A549 (cell line): ENCODE data around the gene STAT2.
"Not testable (repeated sequence)": the region's sequence is repeated elsewhere in the genome, so short reads cannot be mapped to it uniquely, and the experiment has no call there.

Experiments used
- MAFK ChIP-seq: fragments of 450-650 bp; IDR thresholded peaks from 2 replicates; pipeline ENCODE4 v1.6.1; 2014; ENCODE audit not compliant: partially characterized antibody
- TF ChIP-seq, protein P1 (sequence below): fragments of 450-650 bp; IDR thresholded peaks from 2 replicates; pipeline ENCODE4 v1.6.1; 2014; ENCODE audit warnings: antibody characterized with exemption
- TF ChIP-seq, protein P2 (sequence below): fragments of >200 bp; sonication (Bioruptor Twin); formaldehyde crosslinking; IDR thresholded peaks from 3 replicates; pipeline ENCODE4 v1.5.1; 2016
- TF ChIP-seq, protein P3 (sequence below): fragments of 150-350 bp; IDR thresholded peaks from 2 replicates; pipeline ENCODE4 v1.6.1; 2014; ENCODE audit warnings: low read depth, mild to moderate bottlenecking, low read length
- TF ChIP-seq, protein P4 (sequence below): IDR thresholded peaks from 2 replicates; pipeline ENCODE4 v1.6.1; 2012

DNA sequence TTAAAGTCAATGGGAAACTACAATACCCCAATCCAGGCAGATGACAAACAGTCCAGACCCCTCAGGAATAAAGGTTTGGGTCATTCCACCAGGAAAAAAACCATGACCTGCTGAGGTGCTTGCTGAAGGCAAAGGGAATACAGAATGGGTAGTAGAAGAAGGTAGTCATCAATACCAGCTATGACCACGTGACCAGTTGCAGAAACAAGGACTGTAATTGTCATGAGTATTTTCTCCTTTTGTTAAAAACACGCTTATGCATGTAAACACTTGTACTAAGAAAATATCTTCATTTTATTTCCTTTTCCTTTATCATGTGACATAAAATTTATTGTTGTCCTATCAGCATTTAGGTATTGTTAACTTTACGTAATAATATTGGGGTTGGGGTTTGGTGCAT is 44.3 kb upstream of the STAT2 start:
- TF ChIP-seq, protein P1, sequence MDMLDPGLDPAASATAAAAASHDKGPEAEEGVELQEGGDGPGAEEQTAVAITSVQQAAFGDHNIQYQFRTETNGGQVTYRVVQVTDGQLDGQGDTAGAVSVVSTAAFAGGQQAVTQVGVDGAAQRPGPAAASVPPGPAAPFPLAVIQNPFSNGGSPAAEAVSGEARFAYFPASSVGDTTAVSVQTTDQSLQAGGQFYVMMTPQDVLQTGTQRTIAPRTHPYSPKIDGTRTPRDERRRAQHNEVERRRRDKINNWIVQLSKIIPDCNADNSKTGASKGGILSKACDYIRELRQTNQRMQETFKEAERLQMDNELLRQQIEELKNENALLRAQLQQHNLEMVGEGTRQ = peak; percentile 44; the same call in 1 of the 2 replicates
- not testable (repeated sequence) for TF ChIP-seq MAFK
- TF ChIP-seq, protein P2, sequence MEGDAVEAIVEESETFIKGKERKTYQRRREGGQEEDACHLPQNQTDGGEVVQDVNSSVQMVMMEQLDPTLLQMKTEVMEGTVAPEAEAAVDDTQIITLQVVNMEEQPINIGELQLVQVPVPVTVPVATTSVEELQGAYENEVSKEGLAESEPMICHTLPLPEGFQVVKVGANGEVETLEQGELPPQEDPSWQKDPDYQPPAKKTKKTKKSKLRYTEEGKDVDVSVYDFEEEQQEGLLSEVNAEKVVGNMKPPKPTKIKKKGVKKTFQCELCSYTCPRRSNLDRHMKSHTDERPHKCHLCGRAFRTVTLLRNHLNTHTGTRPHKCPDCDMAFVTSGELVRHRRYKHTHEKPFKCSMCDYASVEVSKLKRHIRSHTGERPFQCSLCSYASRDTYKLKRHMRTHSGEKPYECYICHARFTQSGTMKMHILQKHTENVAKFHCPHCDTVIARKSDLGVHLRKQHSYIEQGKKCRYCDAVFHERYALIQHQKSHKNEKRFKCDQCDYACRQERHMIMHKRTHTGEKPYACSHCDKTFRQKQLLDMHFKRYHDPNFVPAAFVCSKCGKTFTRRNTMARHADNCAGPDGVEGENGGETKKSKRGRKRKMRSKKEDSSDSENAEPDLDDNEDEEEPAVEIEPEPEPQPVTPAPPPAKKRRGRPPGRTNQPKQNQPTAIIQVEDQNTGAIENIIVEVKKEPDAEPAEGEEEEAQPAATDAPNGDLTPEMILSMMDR = not testable (repeated sequence)
- TF ChIP-seq, protein P3, sequence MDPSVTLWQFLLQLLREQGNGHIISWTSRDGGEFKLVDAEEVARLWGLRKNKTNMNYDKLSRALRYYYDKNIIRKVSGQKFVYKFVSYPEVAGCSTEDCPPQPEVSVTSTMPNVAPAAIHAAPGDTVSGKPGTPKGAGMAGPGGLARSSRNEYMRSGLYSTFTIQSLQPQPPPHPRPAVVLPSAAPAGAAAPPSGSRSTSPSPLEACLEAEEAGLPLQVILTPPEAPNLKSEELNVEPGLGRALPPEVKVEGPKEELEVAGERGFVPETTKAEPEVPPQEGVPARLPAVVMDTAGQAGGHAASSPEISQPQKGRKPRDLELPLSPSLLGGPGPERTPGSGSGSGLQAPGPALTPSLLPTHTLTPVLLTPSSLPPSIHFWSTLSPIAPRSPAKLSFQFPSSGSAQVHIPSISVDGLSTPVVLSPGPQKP = not testable (repeated sequence)
- TF ChIP-seq, protein P4, sequence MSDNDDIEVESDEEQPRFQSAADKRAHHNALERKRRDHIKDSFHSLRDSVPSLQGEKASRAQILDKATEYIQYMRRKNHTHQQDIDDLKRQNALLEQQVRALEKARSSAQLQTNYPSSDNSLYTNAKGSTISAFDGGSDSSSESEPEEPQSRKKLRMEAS = not testable (repeated sequence)
